ENCODE data around the gene NFIC. TPM values are rescaled to one million over a fixed set of nuclear protein-coding genes. Genes with fewer than 3 reads are reported as not detected.

NFIC gene
- total and polyA plus RNA-seq, 4 donors: 12.8 to 100 (median 75.1) TPM

- DNase-seq (ENCODE audit: low spot score): no peak
- Histone ChIP-seq H3K9ac (ENCODE audit: low read depth in 1 of 2, low read length in 2 of 2) (no peak within 1 kb of the TSS), H3K36me3 (ENCODE audit: control insufficient read depth in 4 of 4, insufficient read depth in 3 of 4, low read depth in 1 of 4, low read length in 3 of 4) (no peaks in the 10 kb centered on the region), H3K4me1 (ENCODE audit: control insufficient read depth in 4 of 4, insufficient read depth in 4 of 4, low read length in 3 of 4) (no peaks in the 10 kb centered on the region), H3K27ac (ENCODE audit: low read depth in 1 of 2, low read length in 2 of 2) (no peak within 1 kb of the TSS), H3K4me3 (ENCODE audit: low read depth in 1 of 3, low read length in 3 of 3) (peak within 1 kb of the TSS in 1 of 3 donors; percentile 0), H3K9me3 (ENCODE audit: control insufficient read depth in 4 of 4, low read length in 3 of 4) (no peaks in the 10 kb centered on the region), H3K27me3 (ENCODE audit: control insufficient read depth in 4 of 4, insufficient read depth in 4 of 4, low read length in 3 of 4) (peaks cover 0 to 2% (median 0%) of the 10 kb centered on the region in 4 donors)
- TF ChIP-seq ATF3 (IDR thresholded peaks at IDR 0.05) (no peak), HNF4A (conservative IDR thresholded peaks at IDR 0.05) (peak; percentile 65 to 73), YY1 (IDR thresholded peaks at IDR 0.05) (no peak), CTCF (IDR thresholded peaks at IDR 0.05; ENCODE audit: low read depth, low read length, missing input control) (no peak), MAX (IDR thresholded peaks at IDR 0.05) (no peak), ZBTB33 (IDR thresholded peaks at IDR 0.05) (no peak), RXRA (IDR thresholded peaks at IDR 0.05) (peak; percentile 6 to 30)
- 40% methylated on average over 27 of the region's 27 CpGs for WGBS
Observed at GRCh38 chr19:3480383-3481091, 114.2 kb downstream of the NFIC start, which contains the start of gene SMIM24. Gene SMIM24 (minus strand): TSS chr19:3480525. CDS start chr19:3480463, 62 bp downstream.

- no peaks in the 10 kb centered on the region for H3K36me3 ChIP-seq (ENCODE audit: control insufficient read depth in 4 of 4, insufficient read depth in 3 of 4, low read depth in 1 of 4, low read length in 3 of 4)
- TF ChIP-seq ATF3 (IDR thresholded peaks at IDR 0.05) (no peak), CTCF (IDR thresholded peaks at IDR 0.05; ENCODE audit: low read depth, low read length, missing input control) (no peak), FOXA1 (IDR thresholded peaks at IDR 0.05) (no peak), ZBTB33 (IDR thresholded peaks at IDR 0.05) (no peak), SP1 (IDR thresholded peaks at IDR 0.05) (no peak), HNF4G (IDR thresholded peaks at IDR 0.05) (no peak), GABPA (IDR thresholded peaks at IDR 0.05 in 1 of 2, conservative IDR thresholded peaks at IDR 0.05 in 1 of 2) (no peak), NR2F2 (IDR thresholded peaks at IDR 0.05) (no peak)
- H3K9ac ChIP-seq (ENCODE audit: low read depth in 1 of 2, low read length in 2 of 2): no peak overlapping the region
- no peak overlapping the region for H3K4me3 ChIP-seq (ENCODE audit: low read depth in 1 of 3, low read length in 3 of 3)
- peaks cover 0 to 2% (median 0%) of the 10 kb centered on the region in 4 donors for H3K27me3 ChIP-seq (ENCODE audit: control insufficient read depth in 4 of 4, insufficient read depth in 4 of 4, low read length in 3 of 4)
- no peaks in the 10 kb centered on the region for H3K9me3 ChIP-seq (ENCODE audit: control insufficient read depth in 4 of 4, low read length in 3 of 4)
- WGBS: 64% methylated on average over 38 of the region's 38 CpGs
- H3K27ac ChIP-seq (ENCODE audit: low read depth in 1 of 2, low read length in 2 of 2): no peak overlapping the region
- no peak for DNase-seq (ENCODE audit: low spot score)
- H3K4me1 ChIP-seq (ENCODE audit: control insufficient read depth in 4 of 4, insufficient read depth in 4 of 4, low read length in 3 of 4): no peaks in the 10 kb centered on the region
Observed at GRCh38 chr19:3481241-3482090, 115.1 kb downstream of the NFIC start.
